ENCODE data around the gene EDEM1. TPM values are rescaled to one million over a fixed set of nuclear protein-coding genes. Genes with fewer than 3 reads are reported as not detected.
A peak's percentile ranks its signal among the peaks of the same experiment; 100 is the strongest.
"Not testable (repeated sequence)": the region's sequence is repeated elsewhere in the genome, so short reads cannot be mapped to it uniquely, and the experiment has no call there.

The EDEM1 gene
- total RNA-seq, 1 donor from 2014 or later = 30.9 TPM

- no peak for DNase-seq (ENCODE audit: low spot score)
These were observed 15.5 kb upstream of the EDEM1 start for GRCh38 chr3:5172018-5172417.

GRCh38 chr3:5179036-5179435 lies 8.5 kb upstream of the EDEM1 start:
- not testable (repeated sequence) for DNase-seq (ENCODE audit: low spot score)

- no peak for DNase-seq (ENCODE audit: low spot score)
These were observed 5.9 kb upstream of the EDEM1 start for GRCh38 chr3:5181469-5182141.

- DNase-seq (ENCODE audit: low spot score) = not testable (repeated sequence)
These were observed 3.8 kb upstream of the EDEM1 start for GRCh38 chr3:5183714-5184113.

GRCh38 chr3:5184499-5184898 lies 3.0 kb upstream of the EDEM1 start:
- no peak for DNase-seq (ENCODE audit: low spot score)

DNA sequence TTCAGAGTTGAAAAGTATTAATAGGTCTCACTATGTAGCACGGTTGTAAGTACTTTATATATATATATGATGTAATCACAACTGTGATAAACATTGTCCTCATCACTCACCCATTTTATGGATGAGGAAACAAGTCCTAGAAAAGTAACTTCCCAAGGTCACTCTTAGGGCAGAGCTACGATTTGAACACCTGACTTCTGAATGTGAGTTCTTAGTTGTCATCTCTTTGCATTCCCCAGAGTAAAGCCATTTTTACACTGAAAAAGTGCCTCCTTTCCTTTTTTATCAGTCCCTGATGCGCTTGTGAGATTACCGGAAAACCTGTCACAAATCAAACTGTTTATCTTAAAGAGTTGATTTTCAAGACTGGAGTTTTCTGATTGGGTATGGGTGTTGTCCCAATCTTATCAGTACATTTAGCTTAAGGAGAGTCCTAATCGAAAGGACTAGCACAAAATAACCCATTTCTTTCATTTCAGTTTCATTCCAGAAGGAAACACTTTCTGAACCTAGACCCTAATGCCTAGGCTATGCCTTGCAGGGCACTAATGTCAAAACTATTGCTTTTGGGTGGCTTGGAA lies 2.3 kb upstream of the EDEM1 start:
- no peak for DNase-seq (ENCODE audit: low spot score)

GRCh38 chr3:5186089-5186857 lies 1.2 kb upstream of the EDEM1 start:
- DNase-seq (ENCODE audit: low spot score) = no peak

DNA sequence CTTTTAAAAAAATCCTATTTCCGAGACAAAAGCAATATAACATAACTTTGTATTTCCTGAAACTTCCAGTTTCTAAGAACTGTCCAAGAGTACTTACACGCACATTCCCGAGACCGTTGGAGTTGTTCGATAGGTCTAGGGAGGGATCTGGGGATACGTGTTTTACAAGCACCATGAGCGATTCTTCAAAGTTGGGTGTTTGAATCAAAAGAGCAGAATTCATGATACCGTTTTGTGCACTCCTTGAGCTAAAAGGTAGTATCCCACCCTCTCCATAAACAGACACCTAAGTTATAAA lies 700 bp upstream of the EDEM1 start:
- no peak for DNase-seq (ENCODE audit: low spot score)

GRCh38 chr3:5187920-5188418 lies 462 bp downstream of the EDEM1 start:
- peak; percentile 18 for DNase-seq (ENCODE audit: low spot score)

- DNase-seq (ENCODE audit: low spot score) = peak; percentile 17
These were observed 1.1 kb downstream of the EDEM1 start for GRCh38 chr3:5188419-5189221.

DNA sequence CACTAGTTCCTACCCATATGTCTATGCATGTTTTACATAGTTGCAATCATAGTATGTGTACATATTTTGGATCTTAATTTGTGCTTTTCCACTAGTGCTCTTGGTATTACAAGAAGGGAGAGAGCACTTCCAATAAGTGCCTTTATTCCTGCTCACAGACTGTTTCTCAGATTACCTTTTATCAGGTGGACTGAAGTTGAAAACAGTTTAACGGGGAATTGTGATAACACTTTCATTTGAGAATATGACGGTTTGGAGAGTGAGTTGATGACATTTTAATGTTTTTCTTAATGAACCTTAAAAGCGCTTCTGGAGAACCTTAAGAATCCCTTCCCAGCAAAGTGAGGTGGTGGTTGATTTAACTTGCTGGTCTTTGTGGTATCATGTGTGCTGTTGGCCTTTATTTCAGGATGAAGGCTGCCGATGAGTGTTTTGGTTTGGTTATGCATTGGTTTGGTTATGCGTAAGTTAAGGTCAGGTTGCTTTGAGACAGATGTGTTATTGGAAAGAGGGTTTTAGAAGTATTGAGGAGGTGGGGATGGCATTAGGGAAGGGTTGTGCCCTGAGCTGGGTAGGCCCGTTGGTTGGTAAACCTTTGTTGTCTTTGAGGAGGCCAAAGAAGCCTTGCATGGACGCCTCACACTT lies 2.8 kb downstream of the EDEM1 start:
- no peak for DNase-seq (ENCODE audit: low spot score)

GRCh38 chr3:5191555-5192304 lies 4.2 kb downstream of the EDEM1 start:
- DNase-seq (ENCODE audit: low spot score) = no peak

GRCh38 chr3:5192571-5193365 lies 5.3 kb downstream of the EDEM1 start:
- no peak for DNase-seq (ENCODE audit: low spot score)

GRCh38 chr3:5194341-5194740 lies 6.8 kb downstream of the EDEM1 start:
- DNase-seq (ENCODE audit: low spot score) = no peak

DNA sequence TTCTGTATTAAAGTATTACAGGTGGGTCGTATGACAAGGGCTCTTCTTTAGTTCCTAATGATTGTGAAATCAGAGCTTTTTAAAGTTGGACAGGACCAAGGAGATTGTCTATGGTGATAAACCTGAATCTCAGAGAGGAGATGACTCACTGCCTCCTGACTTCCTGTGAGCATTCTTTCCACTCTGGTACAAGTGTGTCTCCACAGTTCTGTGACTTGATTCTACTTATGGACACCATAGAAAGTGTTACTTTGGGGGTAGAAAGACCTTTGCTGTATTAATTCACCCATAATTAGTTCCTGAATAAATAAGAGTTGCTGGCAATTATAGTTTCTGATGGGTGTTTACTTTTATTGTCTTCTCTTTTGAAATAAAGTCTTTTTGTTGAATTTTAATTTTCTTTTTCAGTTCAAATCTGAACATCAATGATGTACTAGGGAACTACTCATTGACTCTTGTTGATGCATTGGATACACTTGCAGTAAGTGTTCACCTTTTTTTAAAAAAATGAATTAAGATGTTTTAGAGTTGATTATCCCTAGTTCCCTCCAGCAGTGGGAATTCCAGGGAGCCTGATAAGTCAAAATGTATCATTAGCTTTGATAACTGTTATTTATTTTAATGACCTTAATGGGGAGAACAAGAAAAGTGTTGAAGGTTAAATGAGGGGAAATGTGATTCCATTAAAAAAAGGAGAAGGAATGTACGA lies 7.4 kb downstream of the EDEM1 start:
- peak; percentile 46 for DNase-seq (ENCODE audit: low spot score)

- DNase-seq (ENCODE audit: low spot score) = no peak
These were observed 8.1 kb downstream of the EDEM1 start for GRCh38 chr3:5195605-5196004.

DNA sequence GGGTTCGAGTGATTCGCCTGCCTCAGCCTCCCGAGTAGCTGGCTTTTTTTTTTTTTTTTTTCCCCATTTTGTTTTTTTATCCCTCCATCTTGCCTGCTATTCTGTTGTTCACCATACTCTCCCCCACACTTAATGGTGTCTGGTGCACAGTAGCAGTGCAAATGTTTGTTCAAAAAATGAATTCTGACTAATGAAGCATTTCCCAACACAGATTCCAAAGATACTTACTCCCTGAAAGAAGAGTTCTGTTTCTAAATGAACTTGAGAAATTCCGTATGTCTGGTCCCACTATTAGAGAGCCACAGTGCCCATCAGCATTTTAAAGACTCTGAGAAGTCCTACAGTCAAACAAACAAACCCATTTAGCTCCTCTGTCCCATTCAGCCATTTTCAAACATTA lies 9.5 kb downstream of the EDEM1 start:
- no peak for DNase-seq (ENCODE audit: low spot score)

- DNase-seq (ENCODE audit: low spot score) = no peak
These were observed 10.2 kb downstream of the EDEM1 start for GRCh38 chr3:5197470-5198312.

- DNase-seq (ENCODE audit: low spot score) = no peak
These were observed 10.8 kb downstream of the EDEM1 start for GRCh38 chr3:5198313-5198677.

Data from mucosa of gallbladder (tissue), 1 donor.